ENCODE results near the gene PSMD4.
"Not testable (repeated sequence)": the region's sequence is repeated elsewhere in the genome, so short reads cannot be mapped to it uniquely, and the experiment has no call there.

The PSMD4 gene

DNA sequence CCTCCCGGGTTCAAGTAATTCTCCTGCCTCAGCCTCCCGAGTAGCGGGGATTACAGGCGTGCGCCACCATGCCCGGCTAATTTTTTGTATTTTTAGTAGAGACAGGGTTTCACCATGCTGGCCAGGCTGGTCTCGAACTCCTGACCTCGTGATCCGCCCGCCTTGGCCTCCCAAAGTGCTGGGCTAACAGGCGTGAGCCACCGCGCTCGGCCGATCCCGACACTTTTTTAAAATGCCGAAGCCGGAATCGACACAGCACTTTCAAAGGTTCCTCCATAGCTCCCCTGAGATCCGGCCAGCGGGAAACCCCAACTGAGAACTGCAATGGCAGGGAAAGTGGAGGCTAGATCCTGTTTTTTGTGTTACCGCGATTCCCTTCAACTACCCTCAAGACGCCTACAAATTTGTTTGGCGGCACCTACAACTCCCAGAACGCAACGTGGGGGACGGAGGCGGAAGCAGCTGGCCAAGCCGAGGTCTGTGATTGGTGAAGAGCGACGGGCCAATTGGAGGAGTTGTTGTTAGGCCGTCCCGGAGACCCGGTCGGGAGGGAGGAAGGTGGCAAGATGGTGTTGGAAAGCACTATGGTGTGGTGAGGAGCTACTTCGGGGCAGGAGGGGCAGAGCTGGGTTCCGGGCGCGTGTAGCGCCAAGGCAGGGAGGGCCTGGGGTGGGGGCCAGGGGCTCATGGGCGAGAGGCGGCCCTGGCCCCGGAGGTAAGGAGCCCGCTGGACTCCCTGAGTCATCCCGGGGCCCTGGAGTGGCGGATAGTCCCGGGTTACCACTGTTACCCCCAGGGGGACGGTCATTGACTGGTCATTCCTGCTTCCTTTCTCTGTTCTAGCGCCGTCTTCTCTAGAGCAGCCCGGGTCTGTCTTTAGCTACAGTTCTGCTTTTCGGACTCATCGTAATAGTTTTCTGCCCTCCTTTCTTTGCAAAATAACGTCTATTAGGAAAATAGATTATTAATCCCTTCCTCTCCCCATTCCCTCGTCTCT is at the start of gene PSMD4:
PSMD4 (plus strand) TSS at position 518 of the 997 bp plus-strand sequence; CDS start at position 567, 49 bp downstream.
- DNase-seq = peak; percentile 93

DNA sequence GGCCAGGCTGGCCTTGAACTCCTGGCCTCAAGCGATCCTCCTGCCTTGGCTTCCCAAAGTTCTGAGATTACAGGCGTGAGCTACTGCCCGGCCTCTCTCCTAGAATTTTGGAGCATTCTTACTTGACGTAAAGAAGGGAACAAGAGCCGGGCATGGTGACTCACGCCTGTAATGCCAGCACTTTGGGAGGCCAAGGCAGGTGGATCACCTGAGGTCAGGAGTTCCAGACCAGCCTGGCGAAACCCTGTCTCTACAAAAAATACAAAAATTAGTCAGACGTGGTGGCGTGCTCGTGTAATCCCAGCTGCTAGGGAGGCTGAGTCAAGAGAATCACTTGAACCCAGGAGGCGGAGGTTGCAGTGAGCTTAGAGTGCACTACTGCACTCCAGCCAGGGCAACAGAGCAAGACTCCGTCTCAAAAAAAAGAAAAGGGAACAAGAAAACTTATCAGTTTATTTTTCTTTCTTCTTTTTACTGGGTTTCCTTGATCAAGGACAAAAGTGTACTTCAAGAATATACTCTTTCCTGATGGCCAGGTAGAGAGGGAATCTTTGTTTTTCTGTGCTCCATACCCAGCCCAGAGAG is 49.1 kb upstream of the PSMD4 start:
- DNase-seq = not testable (repeated sequence)

DNA sequence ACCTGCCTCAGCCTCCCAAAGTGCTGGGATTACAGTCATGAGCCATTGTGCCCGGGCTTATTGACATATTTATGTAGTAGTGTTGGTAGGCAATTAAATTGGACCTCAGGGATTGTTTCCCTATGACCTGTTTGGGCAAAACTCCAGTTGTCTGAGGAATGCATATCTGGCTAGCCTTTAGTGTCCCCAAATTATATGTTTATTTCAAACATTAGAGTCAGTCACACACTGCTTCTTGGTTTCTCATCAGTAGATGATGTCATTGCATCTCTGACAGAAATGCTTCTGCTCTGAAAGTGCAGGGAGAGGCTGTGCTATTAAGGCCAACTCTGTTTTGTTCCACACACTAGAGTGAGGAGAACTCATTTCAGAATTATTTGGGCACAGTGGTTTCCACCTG is 43.7 kb upstream of the PSMD4 start:
- DNase-seq = peak; percentile 26

DNA sequence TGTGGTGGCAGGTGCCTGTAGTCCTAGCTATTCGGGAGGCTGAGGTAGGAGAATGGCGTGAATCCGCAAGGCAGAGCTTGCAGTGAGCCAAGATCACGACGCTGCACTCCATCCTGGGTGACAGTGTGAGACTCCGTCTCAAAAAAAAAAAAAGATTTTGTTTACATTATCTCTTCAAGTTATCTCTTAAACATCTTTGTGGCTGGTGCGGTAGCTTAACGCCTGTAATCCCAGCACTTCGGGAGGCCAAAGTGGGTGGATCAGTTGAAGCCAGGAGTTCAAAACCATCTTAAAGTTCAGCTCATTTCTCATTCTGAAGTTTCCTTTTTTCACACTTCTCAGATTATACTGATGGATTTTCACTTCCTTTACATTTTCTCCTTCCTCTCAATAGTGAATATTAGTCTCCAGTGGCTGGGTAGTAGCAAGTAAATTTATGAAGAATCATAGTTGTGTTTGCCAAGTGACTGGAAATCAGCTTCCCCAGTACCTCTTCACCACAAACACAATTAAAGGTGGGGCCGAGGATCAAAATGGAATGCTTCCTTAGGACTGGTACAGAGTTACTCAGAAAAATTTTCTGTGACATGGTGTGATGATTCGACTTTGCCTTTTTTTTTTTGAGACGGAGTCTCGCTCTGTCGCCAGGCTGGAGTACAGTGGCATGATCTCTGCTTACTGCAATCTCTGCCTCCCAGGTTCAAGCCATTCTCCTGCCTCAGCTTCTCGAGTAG is 42.4 kb upstream of the PSMD4 start:
- DNase-seq = no peak

DNA sequence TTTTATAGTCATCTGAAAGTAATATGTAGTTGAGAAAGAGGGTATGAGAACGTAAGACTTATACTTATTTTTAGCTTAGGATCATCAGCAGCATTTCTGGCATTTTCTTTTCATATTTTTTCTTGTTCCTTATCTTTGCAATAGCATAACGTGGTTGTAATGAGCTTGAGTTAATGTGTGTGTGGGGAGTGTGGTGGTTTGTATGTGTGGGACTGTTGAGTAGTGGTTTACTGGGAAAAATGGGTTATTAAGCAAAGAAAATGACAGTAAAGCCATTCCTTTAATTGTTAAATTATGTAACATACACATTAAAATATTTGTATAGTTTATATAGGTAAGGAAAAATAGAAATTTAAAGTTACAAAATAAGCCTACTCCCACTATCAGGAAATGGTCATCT is 41.0 kb upstream of the PSMD4 start:
- no peak for DNase-seq

DNA sequence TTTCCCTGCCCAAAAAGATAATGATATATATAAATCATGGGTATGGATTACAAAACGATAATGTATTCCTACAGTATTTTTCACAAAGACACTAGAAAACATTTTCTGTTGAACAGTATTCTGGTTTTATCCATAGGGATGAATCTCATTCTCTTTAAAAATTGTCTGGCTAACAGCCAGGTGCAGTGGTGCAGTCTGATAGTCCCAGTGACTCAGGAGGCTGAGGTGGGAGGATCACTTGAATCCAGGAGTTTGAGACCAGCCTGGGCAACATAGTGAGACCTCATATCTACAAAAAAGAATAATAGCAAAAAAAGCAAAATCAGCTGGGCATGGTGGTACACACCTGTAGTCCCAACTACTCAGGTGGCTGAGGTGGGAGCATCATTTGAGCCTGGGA is 32.9 kb upstream of the PSMD4 start:
- no peak for DNase-seq

DNA sequence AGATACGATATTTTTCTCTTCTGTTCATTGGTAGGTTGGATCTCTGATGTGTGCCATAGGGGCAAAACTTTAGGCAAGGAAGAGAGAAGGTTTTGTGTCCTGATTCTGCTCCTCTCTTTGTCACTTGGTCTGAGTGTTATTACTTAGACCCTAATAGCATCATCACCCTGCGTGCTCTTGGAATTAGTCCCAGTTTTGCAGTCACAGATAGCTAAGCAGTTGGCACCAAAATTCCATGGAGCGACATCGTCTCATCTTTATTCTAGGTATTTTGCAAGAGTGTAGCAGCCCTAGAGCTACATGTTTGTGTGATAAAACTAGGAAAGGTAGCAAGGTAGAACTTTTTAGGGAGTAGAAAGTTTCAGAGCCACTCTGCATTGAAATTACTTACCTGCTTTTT is 32.4 kb upstream of the PSMD4 start:
- no peak for DNase-seq

DNA sequence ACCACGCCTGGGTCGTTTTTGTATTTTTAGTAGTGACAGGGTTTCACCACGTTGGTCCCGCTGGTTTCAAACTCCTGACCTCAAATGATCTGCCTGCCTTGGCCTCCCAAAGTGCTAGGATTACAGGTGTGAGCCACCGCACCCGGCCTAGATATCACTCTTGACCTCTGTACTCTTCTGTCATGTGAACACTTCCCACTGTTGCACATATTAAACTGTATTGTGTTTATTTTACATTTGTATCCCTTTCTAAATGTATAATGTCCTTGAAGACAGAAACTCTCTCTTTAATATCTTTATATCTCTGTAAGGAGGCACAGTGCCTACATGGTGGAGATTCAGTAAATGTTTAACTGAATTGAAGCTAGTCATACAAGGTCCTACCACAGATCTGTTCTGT is 19.3 kb upstream of the PSMD4 start:
- DNase-seq = no peak

DNA sequence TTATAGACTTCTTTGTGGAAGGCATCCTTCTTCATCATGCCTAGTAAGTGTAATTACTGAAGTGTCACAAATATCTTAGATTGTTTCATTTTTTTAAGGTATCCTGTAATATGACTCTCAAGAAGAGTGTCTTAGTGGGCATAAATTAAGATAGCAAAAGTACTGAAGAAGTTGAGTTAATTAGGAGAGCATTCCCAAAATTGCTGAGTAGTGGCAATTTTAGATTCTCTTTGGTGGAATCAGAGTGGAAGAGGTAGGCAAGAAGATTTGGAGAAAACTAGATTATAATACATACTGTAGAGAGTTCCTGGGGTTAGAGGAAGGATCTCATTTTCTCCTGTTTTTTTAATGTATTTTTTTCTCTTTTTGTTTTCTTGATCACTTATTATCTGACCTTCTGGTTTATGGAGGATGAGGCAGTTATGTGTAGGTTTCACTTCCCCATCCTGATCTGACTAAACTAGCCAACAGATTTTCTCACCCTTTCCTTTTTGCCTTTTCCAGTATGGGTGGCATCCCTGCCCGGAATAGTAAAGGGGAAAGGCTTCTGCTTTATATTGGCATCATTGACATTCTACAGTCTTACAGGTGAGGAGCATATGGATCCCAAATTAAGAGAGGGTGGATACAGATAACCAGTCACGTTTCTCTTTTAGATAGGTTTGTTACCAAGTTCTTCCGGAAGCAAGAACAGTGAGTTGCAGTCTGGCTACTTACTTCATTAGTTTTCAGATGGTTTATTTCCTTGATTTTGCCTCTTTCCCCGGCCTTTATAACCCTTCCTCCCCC is 16.7 kb upstream of the PSMD4 start:
- DNase-seq = no peak

DNA sequence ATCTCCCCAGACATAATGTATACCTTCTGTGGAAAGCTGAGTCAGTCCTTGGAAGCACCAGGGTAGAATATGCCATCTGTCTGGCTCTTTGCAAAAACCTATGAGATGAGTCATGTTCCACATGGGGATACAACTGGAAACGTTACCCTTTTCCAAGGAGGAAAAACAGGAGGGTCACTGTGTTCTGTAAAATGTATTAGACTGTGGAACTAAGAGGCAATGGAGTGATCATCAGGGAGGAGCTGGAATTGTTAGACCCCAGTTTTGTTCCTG is 16.1 kb upstream of the PSMD4 start:
- no peak for DNase-seq

DNA sequence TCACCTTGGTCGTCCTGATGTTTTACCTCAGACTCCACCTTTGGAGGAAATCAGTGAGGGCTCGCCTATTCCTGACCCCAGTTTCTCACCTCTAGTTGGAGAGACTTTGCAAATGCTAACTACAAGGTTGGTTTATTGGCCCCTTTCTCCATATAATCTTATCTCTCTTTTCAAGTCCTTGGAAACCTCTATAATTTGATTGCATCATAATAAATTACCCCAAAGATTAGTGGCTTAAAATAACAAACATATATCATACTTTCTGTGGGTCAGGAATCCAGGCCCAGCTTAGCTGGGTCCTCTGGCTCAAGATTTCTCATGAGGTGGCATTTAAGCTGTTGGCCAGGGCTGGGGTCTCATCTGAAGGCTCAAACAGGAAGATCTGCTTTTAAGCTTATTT is 12.1 kb upstream of the PSMD4 start:
- no peak for DNase-seq

DNA sequence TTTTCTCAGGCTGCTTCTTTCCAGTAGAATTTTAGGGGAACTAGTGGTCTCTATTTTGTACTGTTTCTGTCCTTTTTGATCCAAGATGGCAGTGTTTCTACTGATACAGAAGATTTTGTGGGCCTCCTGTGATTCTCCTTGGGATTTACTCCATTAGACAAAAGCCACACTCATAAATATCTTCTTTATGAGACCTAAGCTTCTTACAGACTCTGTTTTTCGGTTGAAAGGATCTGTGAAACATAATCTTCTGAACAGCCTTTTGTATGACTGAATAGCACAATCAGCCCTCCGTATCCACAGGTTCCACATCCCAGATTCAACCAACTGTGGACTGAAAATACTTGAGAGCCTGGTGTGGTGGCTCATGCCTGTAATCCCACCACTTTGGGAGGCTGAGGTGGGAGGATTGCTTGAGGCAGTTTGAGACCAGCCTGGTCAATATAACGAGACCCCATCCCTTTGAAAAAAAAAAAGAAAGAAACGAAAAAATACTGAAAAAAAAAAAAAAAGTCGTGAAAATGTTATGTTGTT is 10.8 kb upstream of the PSMD4 start:
- DNase-seq = no peak

DNA sequence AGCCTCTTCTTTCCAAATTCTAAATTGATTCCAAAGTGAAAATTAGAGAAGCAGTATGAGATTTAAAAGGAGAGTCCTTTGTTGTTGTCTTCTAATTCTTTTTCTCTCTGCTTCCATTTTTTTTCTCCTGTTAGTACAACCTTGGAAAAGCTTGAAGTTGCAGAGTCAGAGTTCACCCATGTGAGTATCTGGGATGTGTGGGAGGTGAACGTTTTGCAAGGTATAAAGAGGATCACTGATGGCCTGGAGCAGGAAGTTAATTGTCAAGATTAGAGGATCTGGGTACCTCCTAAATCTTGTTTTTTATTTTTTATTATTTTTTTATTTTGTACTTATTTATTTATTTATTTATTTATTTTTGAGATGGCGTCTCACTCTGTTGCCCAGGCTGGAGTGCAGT is 7.7 kb upstream of the PSMD4 start:
- no peak for DNase-seq

DNA sequence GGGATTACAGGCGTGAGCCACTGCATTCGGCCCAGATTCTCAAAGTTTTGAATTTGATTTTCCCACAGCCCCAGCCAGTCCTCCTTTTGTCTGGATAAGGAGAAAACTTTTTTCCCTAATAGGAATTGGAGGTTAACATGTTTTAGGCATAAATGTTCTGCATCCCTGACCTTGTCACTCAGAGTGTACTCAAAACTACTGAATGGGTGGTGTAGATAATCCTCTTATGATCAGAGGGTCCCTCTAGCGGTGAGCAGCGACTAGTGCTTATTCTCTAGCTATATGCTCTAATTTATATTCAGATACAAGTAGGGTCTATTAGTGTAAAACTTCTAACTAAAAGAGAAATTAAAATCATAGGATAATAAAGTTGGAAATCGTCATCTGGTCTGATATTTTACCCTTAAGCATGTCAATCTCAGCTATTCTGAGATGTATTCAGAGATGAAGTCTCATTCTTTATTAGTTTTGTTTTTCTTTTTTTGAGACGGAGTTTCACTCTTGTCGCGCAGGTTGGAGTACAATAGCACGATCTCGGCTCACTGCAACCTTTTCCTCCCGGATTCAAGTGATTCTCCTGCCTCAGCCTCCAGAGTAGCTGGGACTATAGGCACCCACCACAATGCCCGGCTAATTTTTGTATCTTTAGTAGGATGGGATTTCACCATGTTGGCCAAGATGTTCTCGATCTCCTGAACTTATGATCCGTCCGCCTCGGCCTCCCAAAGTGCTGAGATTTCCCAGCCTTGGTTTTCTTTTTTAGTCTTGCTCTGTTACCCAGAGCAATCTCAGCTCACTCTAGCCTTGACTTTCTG is 2.7 kb upstream of the PSMD4 start:
- DNase-seq = peak; percentile 66

DNA sequence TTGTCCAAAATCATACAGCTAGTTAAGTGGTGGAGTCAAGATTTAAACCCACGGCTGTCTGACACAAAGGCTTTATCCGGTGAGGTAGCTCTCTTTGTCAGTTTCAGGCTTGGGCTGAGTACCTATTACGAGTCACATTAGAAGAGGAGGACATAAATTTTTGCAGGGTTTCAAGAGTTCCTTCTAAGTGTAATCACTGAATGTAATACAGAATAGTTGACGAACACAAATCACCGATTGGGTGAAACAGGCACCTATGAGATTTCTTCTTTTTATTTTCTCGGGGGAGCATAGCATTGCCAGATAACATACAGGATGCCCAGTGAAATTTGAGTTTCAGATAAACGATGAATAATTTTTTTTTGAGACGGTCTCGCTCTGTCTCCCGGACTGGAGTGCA is 847 bp downstream of the PSMD4 start:
- DNase-seq = no peak

DNA sequence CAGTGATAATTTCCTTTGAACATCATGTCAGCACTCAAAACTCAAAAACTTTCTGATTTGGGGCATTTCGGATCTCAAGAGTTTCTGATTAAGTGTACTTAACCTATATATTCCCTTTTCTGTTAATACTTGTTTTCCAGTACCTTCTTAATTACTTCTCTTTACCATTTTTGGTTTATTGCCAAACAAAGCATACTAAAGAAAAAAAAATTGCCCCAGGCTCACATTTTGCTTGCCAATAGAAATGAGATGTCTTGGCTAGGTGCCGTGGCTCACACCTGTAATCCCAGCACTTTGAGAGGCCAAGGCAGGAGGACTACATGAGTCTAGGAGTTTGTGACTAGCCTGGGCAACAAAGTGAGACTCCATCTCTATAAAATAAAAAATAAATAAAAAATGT is 4.8 kb downstream of the PSMD4 start:
- no peak for DNase-seq

DNA sequence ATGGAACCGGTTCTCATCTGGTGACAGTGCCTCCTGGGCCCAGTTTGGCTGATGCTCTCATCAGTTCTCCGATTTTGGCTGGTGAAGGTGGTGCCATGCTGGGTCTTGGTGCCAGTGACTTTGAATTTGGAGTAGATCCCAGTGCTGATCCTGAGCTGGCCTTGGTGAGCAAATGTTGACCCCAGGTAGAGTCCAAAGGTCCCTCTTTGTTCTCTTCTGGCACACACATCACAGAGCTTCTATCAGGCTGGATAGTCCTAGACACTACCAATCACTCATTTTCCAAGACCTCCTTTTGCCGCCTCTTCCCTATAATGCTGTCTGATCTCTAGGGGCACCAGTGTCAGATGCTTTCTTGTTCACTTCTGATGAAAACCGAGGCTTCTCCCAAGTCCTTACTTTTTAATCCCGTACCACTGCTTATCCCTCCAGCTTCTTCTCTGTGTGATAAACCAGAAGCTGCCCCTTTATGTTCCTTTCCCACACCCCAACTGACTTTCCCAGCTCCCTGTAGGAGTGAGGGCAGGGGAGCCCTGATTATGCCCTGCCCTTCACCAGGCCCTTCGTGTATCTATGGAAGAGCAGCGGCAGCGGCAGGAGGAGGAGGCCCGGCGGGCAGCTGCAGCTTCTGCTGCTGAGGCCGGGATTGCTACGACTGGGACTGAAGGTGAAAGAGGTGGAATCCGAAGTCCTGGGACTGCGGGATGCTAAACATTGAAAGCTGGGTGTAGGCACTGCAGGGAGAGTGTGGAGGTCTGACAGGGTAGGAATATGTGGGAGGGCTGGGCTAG is 11.1 kb downstream of the PSMD4 start:
- DNase-seq = no peak

DNA sequence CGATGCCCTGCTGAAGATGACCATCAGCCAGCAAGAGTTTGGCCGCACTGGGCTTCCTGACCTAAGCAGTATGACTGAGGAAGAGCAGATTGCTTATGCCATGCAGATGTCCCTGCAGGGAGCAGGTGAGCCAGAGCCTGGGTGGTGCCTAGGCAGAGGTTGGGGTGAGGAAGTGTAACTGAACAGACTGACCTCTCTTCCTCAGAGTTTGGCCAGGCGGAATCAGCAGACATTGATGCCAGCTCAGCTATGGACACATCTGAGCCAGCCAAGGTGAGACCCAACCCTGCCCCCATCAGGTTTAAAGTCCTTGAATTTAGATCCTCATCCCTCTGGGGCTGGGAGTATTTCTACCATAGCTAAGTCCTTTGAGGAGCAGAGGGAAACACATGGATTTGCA is 11.8 kb downstream of the PSMD4 start:
- DNase-seq = no peak

DNA sequence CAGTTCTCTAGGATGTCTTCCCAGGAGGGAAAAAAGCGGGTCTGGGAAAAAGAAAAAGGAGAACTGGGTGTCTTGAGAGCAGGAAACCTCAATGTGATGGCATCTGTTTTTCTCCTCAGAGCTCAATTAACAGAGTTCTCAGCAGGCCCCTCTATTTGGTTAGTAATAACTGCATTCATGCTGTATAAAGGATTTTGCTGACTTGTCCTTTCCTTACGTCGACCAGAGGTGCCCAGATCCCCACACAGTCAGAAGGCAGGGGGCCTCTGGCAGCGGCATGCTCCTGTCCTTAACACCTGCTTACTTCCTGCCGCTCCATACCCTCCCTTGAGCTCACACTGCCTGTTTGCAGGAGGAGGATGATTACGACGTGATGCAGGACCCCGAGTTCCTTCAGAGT is 12.3 kb downstream of the PSMD4 start:
- DNase-seq = no peak

DNA sequence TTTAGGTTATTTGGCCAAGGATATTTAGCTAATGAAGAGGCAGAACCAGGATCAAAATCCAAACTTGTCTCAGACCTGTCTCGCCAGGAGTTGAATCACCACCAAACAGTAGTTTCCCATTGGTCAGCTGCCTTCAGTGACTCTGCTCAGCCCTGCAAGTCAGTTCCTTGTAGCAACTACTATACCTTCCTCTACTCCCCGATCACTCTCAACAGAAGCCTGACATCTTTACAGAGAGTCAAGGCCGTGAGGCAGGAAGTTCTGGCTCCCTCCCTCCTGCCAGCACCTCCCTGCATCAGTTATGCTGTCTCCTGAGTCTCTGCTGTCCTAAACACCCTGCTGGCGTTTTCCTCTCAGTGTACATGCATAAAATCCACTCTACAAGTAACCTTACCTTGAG is 13.2 kb downstream of the PSMD4 start:
- DNase-seq = no peak

DNA sequence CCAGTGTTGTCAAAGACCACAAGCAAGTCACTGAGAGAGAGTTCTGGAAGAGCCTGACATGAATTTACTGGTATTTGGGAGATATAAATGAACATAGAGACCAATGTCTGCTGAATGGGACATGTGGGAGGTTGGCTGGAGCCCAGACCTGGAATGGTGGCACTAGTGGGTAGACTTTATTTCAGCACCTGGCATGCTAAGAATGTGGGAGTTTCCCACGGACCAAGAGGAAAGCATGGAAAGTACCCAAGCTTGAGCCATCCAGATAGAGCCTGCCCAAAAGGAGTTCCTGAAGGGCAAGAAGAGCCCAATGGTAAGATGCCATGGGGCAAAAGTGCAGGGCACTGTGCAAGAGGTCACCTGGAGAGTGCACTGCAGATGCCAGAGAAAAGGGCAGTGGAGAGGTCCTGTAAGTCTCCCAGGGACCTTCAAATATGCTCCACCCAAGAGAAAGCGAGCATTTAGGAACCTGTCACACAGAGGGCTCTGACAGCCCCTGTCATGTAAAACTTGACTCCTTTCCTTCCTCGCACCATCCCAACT is 19.5 kb downstream of the PSMD4 start:
- DNase-seq = no peak

All from COR-L47 (cell line).